ENCODE data around the gene UNC13A. TPM values are rescaled to one million over a fixed set of nuclear protein-coding genes. Genes with fewer than 3 reads are reported as not detected.
A peak's percentile ranks its signal among the peaks of the same experiment; 100 is the strongest.

The UNC13A gene
- total RNA-seq (under 0.01 TPM in 2 replicates), polyA plus RNA-seq (0.27 and 0.28 TPM in 2 replicates), polyA minus RNA-seq (ENCODE audit: low replicate concordance) (0.86 and 1.8 TPM in 2 replicates)
- polyA plus RNA-seq (2012), result 0.37 TPM in 2 replicates

GRCh38 chr19:17687857-17688784, at the start of gene UNC13A:
TSS of gene UNC13A (minus strand) at chr19:17688354. CDS start at chr19:17688199, 155 bp downstream.
- H3K9me3 ChIP-seq (ENCODE audit: control insufficient read depth, insufficient read depth, low read depth, low read length), result no peaks in the 10 kb centered on the region
- H2AFZ ChIP-seq (ENCODE audit: low read length), result no peak within 1 kb of the TSS
- peak; percentile 20 for DNase-seq (ENCODE audit: low read depth in 2 of 2)
- H3K9ac ChIP-seq (ENCODE audit: insufficient read depth, low read length), result no peak within 1 kb of the TSS
- H3K27ac ChIP-seq (ENCODE audit: insufficient read depth, low read length), result no peak within 1 kb of the TSS
- no peaks in the 10 kb centered on the region for H4K20me1 ChIP-seq (ENCODE audit: control insufficient read depth, extremely low read depth, insufficient read depth, low read length)
- H3K27me3 ChIP-seq (ENCODE audit: control insufficient read depth, insufficient read depth, low read length), result peaks cover 17% of the 10 kb centered on the region
- TF ChIP-seq, protein P1, sequence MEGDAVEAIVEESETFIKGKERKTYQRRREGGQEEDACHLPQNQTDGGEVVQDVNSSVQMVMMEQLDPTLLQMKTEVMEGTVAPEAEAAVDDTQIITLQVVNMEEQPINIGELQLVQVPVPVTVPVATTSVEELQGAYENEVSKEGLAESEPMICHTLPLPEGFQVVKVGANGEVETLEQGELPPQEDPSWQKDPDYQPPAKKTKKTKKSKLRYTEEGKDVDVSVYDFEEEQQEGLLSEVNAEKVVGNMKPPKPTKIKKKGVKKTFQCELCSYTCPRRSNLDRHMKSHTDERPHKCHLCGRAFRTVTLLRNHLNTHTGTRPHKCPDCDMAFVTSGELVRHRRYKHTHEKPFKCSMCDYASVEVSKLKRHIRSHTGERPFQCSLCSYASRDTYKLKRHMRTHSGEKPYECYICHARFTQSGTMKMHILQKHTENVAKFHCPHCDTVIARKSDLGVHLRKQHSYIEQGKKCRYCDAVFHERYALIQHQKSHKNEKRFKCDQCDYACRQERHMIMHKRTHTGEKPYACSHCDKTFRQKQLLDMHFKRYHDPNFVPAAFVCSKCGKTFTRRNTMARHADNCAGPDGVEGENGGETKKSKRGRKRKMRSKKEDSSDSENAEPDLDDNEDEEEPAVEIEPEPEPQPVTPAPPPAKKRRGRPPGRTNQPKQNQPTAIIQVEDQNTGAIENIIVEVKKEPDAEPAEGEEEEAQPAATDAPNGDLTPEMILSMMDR (conservative IDR thresholded peaks at IDR 0.05 in 1 of 2, IDR thresholded peaks at IDR 0.05 in 1 of 2; ENCODE audit: low read depth in 1 of 2, low read length in 2 of 2), result no peak
- no peak for TF ChIP-seq EZH2 (IDR thresholded peaks at IDR 0.05; ENCODE audit: low read length, missing control alignments)
- H3K36me3 ChIP-seq (ENCODE audit: control insufficient read depth, insufficient read depth, low read length), result no peaks in the 10 kb centered on the region
- no peaks in the 10 kb centered on the region for H3K79me2 ChIP-seq (ENCODE audit: control insufficient read depth, insufficient read depth, low read length)
- H3K4me1 ChIP-seq (ENCODE audit: control insufficient read depth, extremely low read depth, insufficient read depth, low read length), result peaks cover 3% of the 10 kb centered on the region
- H3K4me2 ChIP-seq (ENCODE audit: extremely low read depth, insufficient read depth, low read length), result no peak within 1 kb of the TSS
- peak within 1 kb of the TSS in 1 of 4 experiments; percentile 32 for H3K4me3 ChIP-seq (replicated peaks in 1 of 4; ENCODE audit: control extremely low read depth in 1 of 4, insufficient read depth in 1 of 4, low read depth in 3 of 4, low read length in 4 of 4)

GRCh38 chr19:17737690-17738153, 49.6 kb upstream of the UNC13A start:
- peaks cover under 1% of the 10 kb centered on the region for H3K79me2 ChIP-seq (ENCODE audit: control insufficient read depth, insufficient read depth, low read length)
- no peak overlapping the region for H3K9ac ChIP-seq (ENCODE audit: insufficient read depth, low read length)
- DNase-seq (ENCODE audit: low read depth in 2 of 2), result peak; percentile 14 to 43
- no peak overlapping the region for H3K4me2 ChIP-seq (ENCODE audit: extremely low read depth, insufficient read depth, low read length)
- no peaks in the 10 kb centered on the region for H4K20me1 ChIP-seq (ENCODE audit: control insufficient read depth, extremely low read depth, insufficient read depth, low read length)
- no peaks in the 10 kb centered on the region for H3K9me3 ChIP-seq (ENCODE audit: control insufficient read depth, insufficient read depth, low read depth, low read length)
- no peak overlapping the region for H3K27ac ChIP-seq (ENCODE audit: insufficient read depth, low read length)
- H3K27me3 ChIP-seq (ENCODE audit: control insufficient read depth, insufficient read depth, low read length), result no peaks in the 10 kb centered on the region
- H3K4me1 ChIP-seq (ENCODE audit: control insufficient read depth, extremely low read depth, insufficient read depth, low read length), result peaks cover 2% of the 10 kb centered on the region
- no peak for TF ChIP-seq EZH2 (IDR thresholded peaks at IDR 0.05; ENCODE audit: low read length, missing control alignments)
- TF ChIP-seq, protein P1 (conservative IDR thresholded peaks at IDR 0.05 in 1 of 2, IDR thresholded peaks at IDR 0.05 in 1 of 2; ENCODE audit: low read depth in 1 of 2, low read length in 2 of 2), result no peak
- H3K36me3 ChIP-seq (ENCODE audit: control insufficient read depth, insufficient read depth, low read length), result peaks cover 9% of the 10 kb centered on the region
- H2AFZ ChIP-seq (ENCODE audit: low read length), result no peak overlapping the region
- H3K4me3 ChIP-seq (replicated peaks in 1 of 4; ENCODE audit: control extremely low read depth in 1 of 4, insufficient read depth in 1 of 4, low read depth in 3 of 4, low read length in 4 of 4), result no peak overlapping the region

- H3K4me1 ChIP-seq (ENCODE audit: control insufficient read depth, extremely low read depth, insufficient read depth, low read length), result peaks cover 2% of the 10 kb centered on the region
- H3K4me3 ChIP-seq (replicated peaks in 1 of 4; ENCODE audit: control extremely low read depth in 1 of 4, insufficient read depth in 1 of 4, low read depth in 3 of 4, low read length in 4 of 4), result no peak overlapping the region
- H2AFZ ChIP-seq (ENCODE audit: low read length), result no peak overlapping the region
- no peak overlapping the region for H3K9ac ChIP-seq (ENCODE audit: insufficient read depth, low read length)
- no peak for TF ChIP-seq EZH2 (IDR thresholded peaks at IDR 0.05; ENCODE audit: low read length, missing control alignments)
- TF ChIP-seq, protein P1 (conservative IDR thresholded peaks at IDR 0.05 in 1 of 2, IDR thresholded peaks at IDR 0.05 in 1 of 2; ENCODE audit: low read depth in 1 of 2, low read length in 2 of 2), result no peak
- peaks cover 11% of the 10 kb centered on the region for H3K79me2 ChIP-seq (ENCODE audit: control insufficient read depth, insufficient read depth, low read length)
- H3K4me2 ChIP-seq (ENCODE audit: extremely low read depth, insufficient read depth, low read length), result no peak overlapping the region
- no peaks in the 10 kb centered on the region for H3K9me3 ChIP-seq (ENCODE audit: control insufficient read depth, insufficient read depth, low read depth, low read length)
- DNase-seq (ENCODE audit: low read depth in 2 of 2), result no peak
- peaks cover 11% of the 10 kb centered on the region for H3K36me3 ChIP-seq (ENCODE audit: control insufficient read depth, insufficient read depth, low read length)
- H3K27ac ChIP-seq (ENCODE audit: insufficient read depth, low read length), result no peak overlapping the region
- H4K20me1 ChIP-seq (ENCODE audit: control insufficient read depth, extremely low read depth, insufficient read depth, low read length), result no peaks in the 10 kb centered on the region
- no peaks in the 10 kb centered on the region for H3K27me3 ChIP-seq (ENCODE audit: control insufficient read depth, insufficient read depth, low read length)
Observed at GRCh38 chr19:17735410-17735809, 47.3 kb upstream of the UNC13A start.

Measured in fibroblast of lung (primary cell).